ENCODE measurements around the gene ENDOV.

ENDOV gene

GRCh38 chr17:80443498-80443897 is 28.5 kb downstream of the ENDOV start:
- H3K4me3 ChIP-seq (ENCODE audit: low read length in 2 of 2): no peak overlapping the region
- no peaks in the 10 kb centered on the region for H3K9me3 ChIP-seq (ENCODE audit: control insufficient read depth in 2 of 2, low read length in 2 of 2)
- H3K27ac ChIP-seq (ENCODE audit: low read length): no peak overlapping the region
- no peaks in the 10 kb centered on the region for H3K4me1 ChIP-seq (ENCODE audit: control insufficient read depth, insufficient read depth, low read length)
- H3K27me3 ChIP-seq (ENCODE audit: control insufficient read depth in 1 of 2, insufficient read depth in 2 of 2, low read length in 2 of 2): no peaks in the 10 kb centered on the region
- H3K36me3 ChIP-seq (ENCODE audit: control insufficient read depth in 2 of 2, insufficient read depth in 2 of 2, low read length in 2 of 2): no peaks in the 10 kb centered on the region
- H3K9ac ChIP-seq (ENCODE audit: low read length in 2 of 2): no peak overlapping the region

GRCh38 chr17:80443916-80444643 is 29.1 kb downstream of the ENDOV start:
- Histone ChIP-seq H3K27ac (ENCODE audit: low read length) (no peak overlapping the region), H3K4me1 (ENCODE audit: control insufficient read depth, insufficient read depth, low read length) (no peaks in the 10 kb centered on the region), H3K4me3 (ENCODE audit: low read length in 2 of 2) (no peak overlapping the region), H3K27me3 (ENCODE audit: control insufficient read depth in 1 of 2, insufficient read depth in 2 of 2, low read length in 2 of 2) (no peaks in the 10 kb centered on the region), H3K9ac (ENCODE audit: low read length in 2 of 2) (no peak overlapping the region), H3K36me3 (ENCODE audit: control insufficient read depth in 2 of 2, insufficient read depth in 2 of 2, low read length in 2 of 2) (no peaks in the 10 kb centered on the region), H3K9me3 (ENCODE audit: control insufficient read depth in 2 of 2, low read length in 2 of 2) (no peaks in the 10 kb centered on the region)

- no peaks in the 10 kb centered on the region for H3K4me1 ChIP-seq (ENCODE audit: control insufficient read depth, insufficient read depth, low read length)
- no peak overlapping the region for H3K9ac ChIP-seq (ENCODE audit: low read length in 2 of 2)
- no peaks in the 10 kb centered on the region for H3K36me3 ChIP-seq (ENCODE audit: control insufficient read depth in 2 of 2, insufficient read depth in 2 of 2, low read length in 2 of 2)
- H3K27me3 ChIP-seq (ENCODE audit: control insufficient read depth in 1 of 2, insufficient read depth in 2 of 2, low read length in 2 of 2): no peaks in the 10 kb centered on the region
- H3K9me3 ChIP-seq (ENCODE audit: control insufficient read depth in 2 of 2, low read length in 2 of 2): no peaks in the 10 kb centered on the region
- no peak overlapping the region for H3K27ac ChIP-seq (ENCODE audit: low read length)
- no peak overlapping the region for H3K4me3 ChIP-seq (ENCODE audit: low read length in 2 of 2)
Measured at GRCh38 chr17:80444644-80444979, 29.6 kb downstream of the ENDOV start.

DNA sequence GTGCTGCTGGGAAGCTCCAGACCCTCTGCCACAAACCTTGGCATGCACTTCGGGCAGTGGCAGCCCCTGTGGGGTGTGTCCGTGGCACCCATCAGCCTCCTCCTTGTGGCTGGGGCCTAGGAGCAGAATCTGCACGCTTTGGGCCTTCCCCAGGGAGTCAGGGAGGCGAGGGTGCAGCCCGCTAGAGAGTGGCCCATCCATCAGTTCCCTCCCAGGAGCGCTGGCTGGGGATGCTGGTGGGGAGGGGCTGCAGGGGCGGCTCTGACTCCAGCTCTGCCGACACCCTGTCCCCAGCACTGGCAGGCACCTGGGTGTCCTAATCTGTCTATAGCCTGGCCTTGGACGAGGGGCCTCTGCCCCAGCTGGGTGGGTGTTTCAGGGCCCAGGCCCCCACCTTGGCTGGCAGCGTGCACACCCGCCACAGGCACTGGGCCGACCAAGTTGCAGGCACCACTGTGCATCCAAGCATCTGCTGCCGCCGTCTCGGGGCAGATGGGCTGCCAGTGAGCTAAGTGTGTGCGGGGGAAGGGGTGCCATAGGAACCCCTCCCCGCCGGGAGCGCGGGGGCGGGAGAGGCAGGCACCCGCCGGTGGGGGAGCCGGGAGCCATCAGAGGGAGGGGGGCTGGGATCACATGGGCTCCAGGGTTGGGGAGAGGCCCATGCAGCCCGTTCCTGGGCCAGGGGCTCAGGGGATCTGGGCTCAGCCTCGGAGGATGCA is 30.2 kb downstream of the ENDOV start:
- Histone ChIP-seq H3K4me3 (ENCODE audit: low read length in 2 of 2) (no peak overlapping the region), H3K27ac (ENCODE audit: low read length) (no peak overlapping the region), H3K9me3 (ENCODE audit: control insufficient read depth in 2 of 2, low read length in 2 of 2) (no peaks in the 10 kb centered on the region), H3K4me1 (ENCODE audit: control insufficient read depth, insufficient read depth, low read length) (peaks cover 5% of the 10 kb centered on the region), H3K27me3 (ENCODE audit: control insufficient read depth in 1 of 2, insufficient read depth in 2 of 2, low read length in 2 of 2) (no peaks in the 10 kb centered on the region), H3K36me3 (ENCODE audit: control insufficient read depth in 2 of 2, insufficient read depth in 2 of 2, low read length in 2 of 2) (no peaks in the 10 kb centered on the region), H3K9ac (ENCODE audit: low read length in 2 of 2) (no peak overlapping the region)

- Histone ChIP-seq H3K27ac (ENCODE audit: low read length) (no peak overlapping the region), H3K9me3 (ENCODE audit: control insufficient read depth in 2 of 2, low read length in 2 of 2) (no peaks in the 10 kb centered on the region), H3K9ac (ENCODE audit: low read length in 2 of 2) (no peak overlapping the region), H3K4me3 (ENCODE audit: low read length in 2 of 2) (no peak overlapping the region), H3K36me3 (ENCODE audit: control insufficient read depth in 2 of 2, insufficient read depth in 2 of 2, low read length in 2 of 2) (no peaks in the 10 kb centered on the region), H3K27me3 (ENCODE audit: control insufficient read depth in 1 of 2, insufficient read depth in 2 of 2, low read length in 2 of 2) (no peaks in the 10 kb centered on the region), H3K4me1 (ENCODE audit: control insufficient read depth, insufficient read depth, low read length) (peaks cover 11% of the 10 kb centered on the region)
Measured at GRCh38 chr17:80445726-80446110, 30.8 kb downstream of the ENDOV start.

DNA sequence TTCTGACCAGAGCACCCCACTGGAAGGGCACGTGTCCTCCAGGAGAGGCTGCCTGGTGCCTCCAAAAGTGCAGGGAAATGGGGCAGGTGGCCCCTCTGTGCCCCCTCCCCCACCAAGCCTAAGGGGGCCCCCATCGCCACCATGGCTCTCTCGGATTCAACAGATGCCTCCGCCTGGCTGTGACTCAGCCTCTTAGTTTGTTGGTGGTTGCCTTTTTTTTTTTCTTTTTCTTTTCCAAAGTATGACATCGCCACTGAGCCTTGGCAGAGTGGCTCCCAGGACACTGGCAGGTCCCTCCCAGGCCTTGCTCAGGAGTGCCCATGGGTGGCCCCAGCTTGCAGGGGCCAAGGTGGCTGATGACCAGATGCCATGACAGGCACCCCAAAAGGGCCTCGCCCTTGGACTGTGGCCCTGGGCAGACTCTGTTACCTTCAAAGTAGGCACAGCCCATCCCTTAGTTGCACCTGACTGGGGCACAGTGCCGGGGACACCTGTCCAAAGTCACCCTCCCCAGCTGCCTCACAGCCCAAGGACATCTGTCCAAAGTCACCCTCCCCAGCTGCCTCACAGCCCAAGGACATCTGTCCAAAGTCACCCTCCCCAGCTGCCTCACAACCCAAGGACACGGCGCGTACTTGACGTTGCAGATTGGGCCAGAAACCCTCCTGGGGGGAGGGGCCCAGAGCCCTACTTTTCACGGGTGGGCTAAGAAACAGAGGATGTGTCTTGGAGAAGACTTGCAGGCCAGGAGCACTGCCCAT is 31.9 kb downstream of the ENDOV start:
- Histone ChIP-seq H3K27me3 (ENCODE audit: control insufficient read depth in 1 of 2, insufficient read depth in 2 of 2, low read length in 2 of 2) (no peaks in the 10 kb centered on the region), H3K4me1 (ENCODE audit: control insufficient read depth, insufficient read depth, low read length) (peaks cover 16% of the 10 kb centered on the region), H3K27ac (ENCODE audit: low read length) (no peak overlapping the region), H3K9me3 (ENCODE audit: control insufficient read depth in 2 of 2, low read length in 2 of 2) (no peaks in the 10 kb centered on the region), H3K9ac (ENCODE audit: low read length in 2 of 2) (no peak overlapping the region), H3K36me3 (ENCODE audit: control insufficient read depth in 2 of 2, insufficient read depth in 2 of 2, low read length in 2 of 2) (no peaks in the 10 kb centered on the region), H3K4me3 (ENCODE audit: low read length in 2 of 2) (no peak overlapping the region)

DNA sequence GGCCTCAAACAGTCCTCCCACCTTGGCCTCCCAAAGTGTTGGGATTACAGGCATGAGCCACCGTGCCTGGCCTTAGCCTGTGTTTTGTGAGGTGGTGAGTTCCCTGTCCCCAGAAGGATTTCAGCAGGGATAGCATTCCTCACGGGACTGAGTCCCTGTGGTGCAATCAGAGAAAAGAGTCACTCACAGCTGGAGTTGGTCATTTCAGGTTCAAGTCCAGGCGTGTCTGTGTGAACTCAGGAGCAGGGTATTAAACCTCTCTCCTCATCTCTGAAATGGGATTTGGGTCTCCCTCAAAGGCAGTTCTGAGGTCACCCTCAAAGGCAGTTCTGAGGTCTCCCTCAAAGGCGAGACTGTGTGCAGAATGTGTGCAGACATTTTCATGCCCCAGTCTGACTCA is 32.8 kb downstream of the ENDOV start:
- no peaks in the 10 kb centered on the region for H3K9me3 ChIP-seq (ENCODE audit: control insufficient read depth in 2 of 2, low read length in 2 of 2)
- peaks cover 16% of the 10 kb centered on the region for H3K4me1 ChIP-seq (ENCODE audit: control insufficient read depth, insufficient read depth, low read length)
- H3K27me3 ChIP-seq (ENCODE audit: control insufficient read depth in 1 of 2, insufficient read depth in 2 of 2, low read length in 2 of 2): no peaks in the 10 kb centered on the region
- H3K4me3 ChIP-seq (ENCODE audit: low read length in 2 of 2): no peak overlapping the region
- H3K27ac ChIP-seq (ENCODE audit: low read length): no peak overlapping the region
- no peak overlapping the region for H3K9ac ChIP-seq (ENCODE audit: low read length in 2 of 2)
- H3K36me3 ChIP-seq (ENCODE audit: control insufficient read depth in 2 of 2, insufficient read depth in 2 of 2, low read length in 2 of 2): no peaks in the 10 kb centered on the region

- peak overlapping the region; percentile 64 for H3K27ac ChIP-seq (ENCODE audit: low read length)
- peak overlapping the region in 1 of 2 donors; percentile 55 for H3K9ac ChIP-seq (ENCODE audit: low read length in 2 of 2)
- H3K4me1 ChIP-seq (ENCODE audit: control insufficient read depth, insufficient read depth, low read length): peaks cover 25% of the 10 kb centered on the region
- no peaks in the 10 kb centered on the region for H3K27me3 ChIP-seq (ENCODE audit: control insufficient read depth in 1 of 2, insufficient read depth in 2 of 2, low read length in 2 of 2)
- no peaks in the 10 kb centered on the region for H3K36me3 ChIP-seq (ENCODE audit: control insufficient read depth in 2 of 2, insufficient read depth in 2 of 2, low read length in 2 of 2)
- no peak overlapping the region for H3K4me3 ChIP-seq (ENCODE audit: low read length in 2 of 2)
- no peaks in the 10 kb centered on the region for H3K9me3 ChIP-seq (ENCODE audit: control insufficient read depth in 2 of 2, low read length in 2 of 2)
Measured at GRCh38 chr17:80449194-80449929, 34.4 kb downstream of the ENDOV start.

DNA sequence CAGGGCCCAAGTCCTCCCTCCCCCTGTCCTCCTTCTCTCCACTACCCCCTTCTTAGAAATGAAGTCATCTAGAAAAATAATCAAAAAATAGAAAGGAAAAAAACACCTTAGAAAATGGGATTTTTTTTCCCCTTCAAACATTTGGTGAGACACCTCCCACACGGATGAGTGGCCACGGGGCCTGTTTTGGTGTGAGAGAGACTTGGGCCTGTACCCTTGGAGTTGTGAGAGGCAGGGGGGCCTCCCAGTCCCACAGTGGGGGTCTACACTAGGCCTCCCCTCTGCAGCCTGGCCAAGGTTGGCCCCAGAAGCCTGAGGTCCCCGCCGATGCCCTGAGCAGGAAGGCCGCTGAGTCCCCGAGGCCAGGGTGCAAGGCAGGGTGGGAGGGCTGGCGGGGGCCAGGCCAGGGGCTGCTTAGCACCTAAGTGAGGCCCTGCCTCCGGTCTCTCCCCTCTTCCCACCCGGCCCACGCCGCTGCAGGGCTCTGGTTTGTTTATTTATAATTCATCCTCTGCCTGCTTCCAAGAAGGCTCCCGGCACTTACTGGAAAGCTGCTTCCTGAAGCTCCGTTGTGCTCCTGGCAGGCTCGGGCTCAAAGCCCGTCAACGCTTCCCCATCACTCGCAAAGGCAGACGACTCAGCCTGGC is 35.1 kb downstream of the ENDOV start:
- peak overlapping the region; percentile 64 for H3K27ac ChIP-seq (ENCODE audit: low read length)
- no peaks in the 10 kb centered on the region for H3K36me3 ChIP-seq (ENCODE audit: control insufficient read depth in 2 of 2, insufficient read depth in 2 of 2, low read length in 2 of 2)
- H3K9ac ChIP-seq (ENCODE audit: low read length in 2 of 2): peak overlapping the region; percentile 64 to 68
- H3K4me1 ChIP-seq (ENCODE audit: control insufficient read depth, insufficient read depth, low read length): peaks cover 26% of the 10 kb centered on the region
- no peaks in the 10 kb centered on the region for H3K27me3 ChIP-seq (ENCODE audit: control insufficient read depth in 1 of 2, insufficient read depth in 2 of 2, low read length in 2 of 2)
- H3K4me3 ChIP-seq (ENCODE audit: low read length in 2 of 2): peak overlapping the region in 1 of 2 donors; percentile 8
- H3K9me3 ChIP-seq (ENCODE audit: control insufficient read depth in 2 of 2, low read length in 2 of 2): no peaks in the 10 kb centered on the region

GRCh38 chr17:80451104-80451775 is 36.3 kb downstream of the ENDOV start:
- Histone ChIP-seq H3K9me3 (ENCODE audit: control insufficient read depth in 2 of 2, low read length in 2 of 2) (no peaks in the 10 kb centered on the region), H3K27me3 (ENCODE audit: control insufficient read depth in 1 of 2, insufficient read depth in 2 of 2, low read length in 2 of 2) (no peaks in the 10 kb centered on the region), H3K9ac (ENCODE audit: low read length in 2 of 2) (peak overlapping the region in 1 of 2 donors; percentile 68), H3K27ac (ENCODE audit: low read length) (peak overlapping the region; percentile 64), H3K36me3 (ENCODE audit: control insufficient read depth in 2 of 2, insufficient read depth in 2 of 2, low read length in 2 of 2) (no peaks in the 10 kb centered on the region), H3K4me1 (ENCODE audit: control insufficient read depth, insufficient read depth, low read length) (peaks cover 37% of the 10 kb centered on the region), H3K4me3 (ENCODE audit: low read length in 2 of 2) (no peak overlapping the region)

Data from stomach smooth muscle (tissue), 2 donors.